Esophagus squamous epithelium (tissue), 4 donors: ENCODE data around the gene PEDS1.

ENCODE experiments used
- POLR2A ChIP-seq, 4 donors: fragments of 450-650 bp; IDR thresholded peaks; one replicate each; pipeline ENCODE4 v1.6.1; 2017; ENCODE audit warnings: antibody characterized with exemption in 4 of 4, mild to moderate bottlenecking in 4 of 4, moderate library complexity in 3 of 4
- TF ChIP-seq, protein P1 (sequence below), 6 experiments: fragments of 450-650 bp in 4 of 6; fragments of 200-600 bp in 2 of 6; sonication (generic) in 2 of 6; IDR thresholded peaks; one replicate each; pipeline ENCODE4 v1.5.1; 2016 to 2019; ENCODE audit warnings: antibody characterized with exemption in 6 of 6, mild to moderate bottlenecking in 4 of 6, moderate library complexity in 4 of 6

GRCh38 chr20:50122763-50123162 is 30.8 kb downstream of the PEDS1 start:
- TF ChIP-seq, protein P1, sequence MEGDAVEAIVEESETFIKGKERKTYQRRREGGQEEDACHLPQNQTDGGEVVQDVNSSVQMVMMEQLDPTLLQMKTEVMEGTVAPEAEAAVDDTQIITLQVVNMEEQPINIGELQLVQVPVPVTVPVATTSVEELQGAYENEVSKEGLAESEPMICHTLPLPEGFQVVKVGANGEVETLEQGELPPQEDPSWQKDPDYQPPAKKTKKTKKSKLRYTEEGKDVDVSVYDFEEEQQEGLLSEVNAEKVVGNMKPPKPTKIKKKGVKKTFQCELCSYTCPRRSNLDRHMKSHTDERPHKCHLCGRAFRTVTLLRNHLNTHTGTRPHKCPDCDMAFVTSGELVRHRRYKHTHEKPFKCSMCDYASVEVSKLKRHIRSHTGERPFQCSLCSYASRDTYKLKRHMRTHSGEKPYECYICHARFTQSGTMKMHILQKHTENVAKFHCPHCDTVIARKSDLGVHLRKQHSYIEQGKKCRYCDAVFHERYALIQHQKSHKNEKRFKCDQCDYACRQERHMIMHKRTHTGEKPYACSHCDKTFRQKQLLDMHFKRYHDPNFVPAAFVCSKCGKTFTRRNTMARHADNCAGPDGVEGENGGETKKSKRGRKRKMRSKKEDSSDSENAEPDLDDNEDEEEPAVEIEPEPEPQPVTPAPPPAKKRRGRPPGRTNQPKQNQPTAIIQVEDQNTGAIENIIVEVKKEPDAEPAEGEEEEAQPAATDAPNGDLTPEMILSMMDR (IDR thresholded peaks at IDR 0.05) = no peak
- TF ChIP-seq POLR2A (IDR thresholded peaks at IDR 0.05) = no peak
